H9 (cell line): ENCODE results near the gene VENTX. TPM values are rescaled to one million over a fixed set of nuclear protein-coding genes. Genes with fewer than 3 reads are reported as not detected.

ENCODE experiments used
- DNase-seq: peaks from one replicate; pipeline ENCODE4 v3.0.0-alpha.2; 2017
- H2AFZ ChIP-seq: one replicate; pipeline ENCODE4 v1.6.1; 2013; ENCODE audit warnings: mild to moderate bottlenecking, low read length, control low read depth, moderate library complexity
- H2AK5ac ChIP-seq: 2 replicates; pipeline ENCODE4 v1.6.1; 2013; ENCODE audit warnings: low read length, control low read depth, mixed read lengths; ENCODE audit not compliant: insufficient read length
- H2BK120ac ChIP-seq: one replicate; pipeline ENCODE4 v1.6.1; 2013; ENCODE audit warnings: low read depth, mild to moderate bottlenecking, low read length, control low read depth, inconsistent platforms; ENCODE audit not compliant: poor library complexity, severe bottlenecking
- H2BK12ac ChIP-seq: 2 replicates; pipeline ENCODE4 v1.6.1; 2013; ENCODE audit warnings: low read length, control low read depth, mixed read lengths, low read depth; ENCODE audit not compliant: insufficient read length
- H2BK15ac ChIP-seq: 2 replicates; pipeline ENCODE4 v1.6.1; 2013; ENCODE audit warnings: low read depth, low read length, control low read depth
- H2BK20ac ChIP-seq: one replicate; pipeline ENCODE4 v1.6.1; 2013; ENCODE audit warnings: low read depth, mild to moderate bottlenecking, low read length, control low read depth, inconsistent platforms; ENCODE audit not compliant: poor library complexity, severe bottlenecking
- H2BK5ac ChIP-seq: 2 replicates; pipeline ENCODE4 v1.6.1; 2013; ENCODE audit warnings: low read length, control low read depth, mixed read lengths; ENCODE audit not compliant: insufficient read length
- H3K14ac ChIP-seq: 2 replicates; pipeline ENCODE4 v1.6.1; 2013; ENCODE audit warnings: low read length, control low read depth; ENCODE audit not compliant: insufficient read depth
- H3K18ac ChIP-seq: 2 replicates; pipeline ENCODE4 v1.6.1; 2013; ENCODE audit warnings: low read depth, mild to moderate bottlenecking, mixed read lengths, low read length, control low read depth; ENCODE audit not compliant: insufficient read length
- H3K23ac ChIP-seq: 2 replicates; pipeline ENCODE4 v1.6.1; 2013; ENCODE audit warnings: low read length, control low read depth, mixed read lengths, low read depth; ENCODE audit not compliant: insufficient read length
- H3K23me2 ChIP-seq: 2 replicates; pipeline ENCODE4 v1.6.1; 2013; ENCODE audit warnings: low read depth, mild to moderate bottlenecking, mixed read lengths, low read length, control low read depth; ENCODE audit not compliant: insufficient read length, poor library complexity, severe bottlenecking
- H3K27ac ChIP-seq: 2 replicates; pipeline ENCODE4 v1.5.1; 2013; ENCODE audit warnings: low read length, control low read depth, mixed read lengths, low read depth; ENCODE audit not compliant: insufficient read length
- H3K27me3 ChIP-seq: 2 replicates; pipeline ENCODE4 v1.6.1; 2013; ENCODE audit warnings: low read length, control low read depth, inconsistent platforms; ENCODE audit not compliant: insufficient read depth
- H3K4ac ChIP-seq: 2 replicates; pipeline ENCODE4 v1.6.1; 2013; ENCODE audit warnings: low read depth, mild to moderate bottlenecking, control low read depth, inconsistent platforms, low read length, moderate library complexity
- H3K4me1 ChIP-seq: 2 replicates; pipeline ENCODE4 v1.6.1; 2013; ENCODE audit warnings: low read length, control low read depth, inconsistent platforms; ENCODE audit not compliant: insufficient read depth
- H3K4me2 ChIP-seq: 2 replicates; pipeline ENCODE4 v1.6.1; 2013; ENCODE audit warnings: low read length, control low read depth, mixed read lengths; ENCODE audit not compliant: insufficient read length, insufficient read depth
- H3K56ac ChIP-seq: 2 replicates; pipeline ENCODE4 v1.6.1; 2013; ENCODE audit warnings: low read depth, mild to moderate bottlenecking, mixed read lengths, low read length, control low read depth; ENCODE audit not compliant: insufficient read length
- H3K79me1 ChIP-seq: 2 replicates; pipeline ENCODE4 v1.6.1; 2013; ENCODE audit warnings: low read depth, mild to moderate bottlenecking, moderate library complexity, low read length, control low read depth, inconsistent platforms; ENCODE audit not compliant: insufficient read depth, poor library complexity, severe bottlenecking
- H3K79me2 ChIP-seq: 2 replicates; pipeline ENCODE4 v1.6.1; 2013; ENCODE audit warnings: low read length, control low read depth, inconsistent platforms; ENCODE audit not compliant: insufficient read depth
- H3K9ac ChIP-seq: 2 replicates; pipeline ENCODE4 v1.6.1; 2013; ENCODE audit warnings: low read length, control low read depth, mixed read lengths; ENCODE audit not compliant: insufficient read length; ENCODE audit errors: extremely low read depth
- H3K9me3 ChIP-seq: one replicate; pipeline ENCODE4 v1.6.1; 2013; ENCODE audit warnings: low read depth, low read length, inconsistent platforms; ENCODE audit not compliant: control insufficient read depth
- H3T11ph ChIP-seq: one replicate; pipeline ENCODE4 v1.6.1; 2013; ENCODE audit warnings: mild to moderate bottlenecking, low read length, control low read depth, inconsistent platforms
- H4K20me1 ChIP-seq: one replicate; pipeline ENCODE4 v1.6.1; 2013; ENCODE audit not compliant: control insufficient read depth, insufficient read length, insufficient read depth
- H4K5ac ChIP-seq: 2 replicates; pipeline ENCODE4 v1.6.1; 2013; ENCODE audit warnings: low read depth, mild to moderate bottlenecking, mixed read lengths, low read length, control low read depth; ENCODE audit not compliant: insufficient read length
- H4K8ac ChIP-seq: replicated peaks from 2 replicates; pipeline ENCODE4 v1.6.1; 2013; ENCODE audit warnings: low read length, control low read depth, mixed read lengths, low read depth; ENCODE audit not compliant: insufficient read length
- H4K91ac ChIP-seq: 2 replicates; pipeline ENCODE4 v1.6.1; 2013; ENCODE audit warnings: low read depth, mild to moderate bottlenecking, moderate library complexity, mixed read lengths, low read length, control low read depth; ENCODE audit not compliant: insufficient read length
- H3K27ac Mint-ChIP-seq, 3 experiments: 2 replicates in 2 of 3; 3 replicates in 1 of 3; pipeline ENCODE4 v1.8.0; 2020 to 2021; ENCODE audit warnings: mixed read lengths in 3 of 3, mild to moderate bottlenecking in 1 of 3, moderate library complexity in 1 of 3
- H3K27me3 Mint-ChIP-seq: 2 replicates; pipeline ENCODE4 v1.8.0; 2021; ENCODE audit warnings: low read depth, mild to moderate bottlenecking, moderate library complexity, mixed read lengths
- H3K36me3 Mint-ChIP-seq, 3 experiments: 2 replicates in 2 of 3; 3 replicates in 1 of 3; pipeline ENCODE4 v1.8.0; 2020 to 2021; ENCODE audit warnings: low read depth in 3 of 3, mixed read lengths in 3 of 3; ENCODE audit not compliant: insufficient read depth in 1 of 3
- H3K4me1 Mint-ChIP-seq, 2 experiments: 2 replicates each; pipeline ENCODE4 v1.8.0; 2020; ENCODE audit warnings: mixed read lengths in 2 of 2
- H3K4me3 Mint-ChIP-seq, 2 experiments: 2 replicates in 1 of 2; 3 replicates in 1 of 2; pipeline ENCODE4 v1.8.0; 2020 to 2021; ENCODE audit warnings: mild to moderate bottlenecking in 2 of 2, mixed read lengths in 2 of 2, moderate library complexity in 1 of 2
- H3K9me3 Mint-ChIP-seq, 2 experiments: 2 replicates in 1 of 2; 3 replicates in 1 of 2; pipeline ENCODE4 v1.8.0; 2020; ENCODE audit warnings: mild to moderate bottlenecking in 2 of 2, mixed read lengths in 2 of 2, moderate library complexity in 1 of 2
- WGBS: extraction: QIAGEN DNeasy Blood & Tissue Kit; methylation state at CpG from one replicate; pipeline ENCODE4 v1.1.7; 2013; ENCODE audit warnings: missing lambda C conversion rate, low lambda C conversion rate, mixed read lengths; ENCODE audit not compliant: insufficient read length; ENCODE audit errors: extremely low coverage; 5-methylcytosine and 5-hydroxymethylcytosine counted together
- total RNA-seq: library from RNA; stranded (reverse); gene quantifications from 2 replicates; pipeline ENCODE4 v1.2.1, GENCODE V29; 2021
- TF ChIP-seq, protein P1 (sequence below): fragments of 200-600 bp; sonication (generic); conservative IDR thresholded peaks from 3 replicates; pipeline ENCODE4 v1.8.0; 2021; ENCODE audit warnings: antibody characterized with exemption, mild to moderate bottlenecking

The VENTX gene
- total RNA-seq, 1 experiment from 2014 or later = 10.9 TPM

DNA sequence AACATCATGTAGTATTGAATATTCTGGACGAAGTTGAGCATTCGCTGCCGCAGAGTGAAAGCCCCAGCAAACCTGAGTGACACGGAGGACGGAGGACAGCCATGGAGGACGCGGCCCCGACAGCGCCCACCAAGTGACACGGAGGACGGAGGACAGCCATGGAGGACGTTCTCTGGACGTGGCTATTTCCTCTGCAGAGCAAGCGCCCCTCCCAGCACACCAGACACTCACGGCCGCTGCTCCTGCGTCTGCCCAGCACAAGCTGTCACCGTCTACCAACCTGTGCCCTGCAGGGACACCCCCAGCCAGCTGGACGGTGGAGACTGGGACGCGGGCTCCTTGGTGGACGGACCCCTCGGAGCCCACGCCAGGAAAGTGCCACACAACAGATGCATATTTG is 46.3 kb downstream of the VENTX start:
- no peak overlapping the region for H4K8ac ChIP-seq
- H2BK120ac ChIP-seq = no peak overlapping the region
- no peak overlapping the region for H3K14ac ChIP-seq
- H2BK20ac ChIP-seq = no peak overlapping the region
- TF ChIP-seq, protein P1, sequence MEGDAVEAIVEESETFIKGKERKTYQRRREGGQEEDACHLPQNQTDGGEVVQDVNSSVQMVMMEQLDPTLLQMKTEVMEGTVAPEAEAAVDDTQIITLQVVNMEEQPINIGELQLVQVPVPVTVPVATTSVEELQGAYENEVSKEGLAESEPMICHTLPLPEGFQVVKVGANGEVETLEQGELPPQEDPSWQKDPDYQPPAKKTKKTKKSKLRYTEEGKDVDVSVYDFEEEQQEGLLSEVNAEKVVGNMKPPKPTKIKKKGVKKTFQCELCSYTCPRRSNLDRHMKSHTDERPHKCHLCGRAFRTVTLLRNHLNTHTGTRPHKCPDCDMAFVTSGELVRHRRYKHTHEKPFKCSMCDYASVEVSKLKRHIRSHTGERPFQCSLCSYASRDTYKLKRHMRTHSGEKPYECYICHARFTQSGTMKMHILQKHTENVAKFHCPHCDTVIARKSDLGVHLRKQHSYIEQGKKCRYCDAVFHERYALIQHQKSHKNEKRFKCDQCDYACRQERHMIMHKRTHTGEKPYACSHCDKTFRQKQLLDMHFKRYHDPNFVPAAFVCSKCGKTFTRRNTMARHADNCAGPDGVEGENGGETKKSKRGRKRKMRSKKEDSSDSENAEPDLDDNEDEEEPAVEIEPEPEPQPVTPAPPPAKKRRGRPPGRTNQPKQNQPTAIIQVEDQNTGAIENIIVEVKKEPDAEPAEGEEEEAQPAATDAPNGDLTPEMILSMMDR = no peak
- H4K5ac ChIP-seq = no peak overlapping the region
- no peak overlapping the region for H3K56ac ChIP-seq
- WGBS = no CpG with 5 or more reads among the region's 24 CpGs
- H3K4me3 Mint-ChIP-seq = no peak overlapping the region
- H3K9me3 Mint-ChIP-seq = no peaks in the 10 kb centered on the region
- H4K91ac ChIP-seq = no peak overlapping the region
- no peaks in the 10 kb centered on the region for H4K20me1 ChIP-seq
- no peak overlapping the region for H2AFZ ChIP-seq
- H2BK12ac ChIP-seq = no peak overlapping the region
- H3K79me2 ChIP-seq = no peaks in the 10 kb centered on the region
- H3K79me1 ChIP-seq = no peaks in the 10 kb centered on the region
- no peak overlapping the region for H2BK15ac ChIP-seq
- H3K27me3 Mint-ChIP-seq = no peaks in the 10 kb centered on the region
- H3K23me2 ChIP-seq = no peaks in the 10 kb centered on the region
- no peaks in the 10 kb centered on the region for H3K9me3 ChIP-seq
- no peak overlapping the region for H3K4ac ChIP-seq
- no peak overlapping the region for H3K23ac ChIP-seq
- no peaks in the 10 kb centered on the region for H3K27me3 ChIP-seq
- no peak overlapping the region for H3K9ac ChIP-seq
- no peak for DNase-seq
- peaks cover 24 to 73% (median 65%) of the 10 kb centered on the region in 3 experiments; a peak in 6 of 7 replicates for H3K36me3 Mint-ChIP-seq
- no peak overlapping the region for H2BK5ac ChIP-seq
- H3K18ac ChIP-seq = no peak overlapping the region
- no peak overlapping the region for H3K27ac Mint-ChIP-seq
- H3K4me1 Mint-ChIP-seq = no peaks in the 10 kb centered on the region
- no peak overlapping the region for H3K4me2 ChIP-seq
- no peak overlapping the region for H3K27ac ChIP-seq
- H3T11ph ChIP-seq = no peak overlapping the region
- H3K4me1 ChIP-seq = no peaks in the 10 kb centered on the region
- H2AK5ac ChIP-seq = no peak overlapping the region
